Activated CD4-positive, alpha-beta T cell treated with anti-CD3 and anti-CD28 coated beads, Interleukin-2, amount 10 ng/mL, durations not matched to agents 7 days and 5 days (primary cell): Measurements from ENCODE around the gene CPS1. TPM values are rescaled to one million over a fixed set of nuclear protein-coding genes. Genes with fewer than 3 reads are reported as not detected.

Experiments used
- CTCF ChIA-PET: fragments of 350-600 bp; sonication (Branson Sonifier 250); formaldehyde crosslinking; loops from one replicate; lab custom pipeline; 2021; ENCODE audit warnings: antibody characterized with exemption; lab: Charles Lee
- POLR2A ChIA-PET: fragments of 350-600 bp; sonication (Branson Sonifier 250); formaldehyde crosslinking; loops from one replicate; lab custom pipeline; 2021; ENCODE audit warnings: antibody characterized with exemption; lab: Charles Lee
- DNase-seq: peaks from one replicate; pipeline ENCODE4 v3.0.0-alpha.2; 2020
- H3K27ac Mint-ChIP-seq: one replicate; pipeline ENCODE4 v1.8.0; 2021; ENCODE audit warnings: mild to moderate bottlenecking, moderate library complexity, mixed read lengths
- H3K27me3 Mint-ChIP-seq: one replicate; pipeline ENCODE4 v1.8.0; 2021; ENCODE audit warnings: mixed read lengths
- H3K36me3 Mint-ChIP-seq: one replicate; pipeline ENCODE4 v1.8.0; 2021; ENCODE audit warnings: low read depth, mixed read lengths
- H3K4me1 Mint-ChIP-seq: one replicate; pipeline ENCODE4 v1.8.0; 2021; ENCODE audit warnings: mixed read lengths
- H3K4me3 Mint-ChIP-seq: one replicate; pipeline ENCODE4 v1.8.0; 2021; ENCODE audit warnings: mild to moderate bottlenecking, moderate library complexity, mixed read lengths
- H3K9me3 Mint-ChIP-seq: one replicate; pipeline ENCODE4 v1.8.0; 2021; ENCODE audit warnings: mixed read lengths
- total RNA-seq, 2 experiments: library from RNA; stranded (reverse); gene quantifications; one replicate each; pipeline ENCODE4 v1.2.3, GENCODE V29; 2021

Gene CPS1
- 1 to 10 TPM in 1 of 2 experiments, under 1 TPM in 1; 0.48 to 1.4 TPM for total RNA-seq

- POLR2A ChIA-PET = interaction anchor here (0.6 kb wide), 1 partner anchor 320 kb away, joined by 3 read pairs; no protein-coding TSS in a partner anchor
- Mint-ChIP-seq H3K36me3 (no peaks in the 10 kb centered on the region), H3K4me1 (no peaks in the 10 kb centered on the region), H3K9me3 (no peaks in the 10 kb centered on the region), H3K27ac (no peak within 1 kb of the TSS), H3K4me3 (no peak within 1 kb of the TSS), H3K27me3 (no peaks in the 10 kb centered on the region)
- CTCF ChIA-PET = no interaction called here
- DNase-seq = no peak
Observed at GRCh38 chr2:210556329-210556980, at the start of gene CPS1. CPS1 (plus strand) TSS chr2:210556599; CDS start chr2:210556734, 135 bp downstream.

- Mint-ChIP-seq H3K4me1 (peaks cover 5% of the 10 kb centered on the region), H3K36me3 (no peaks in the 10 kb centered on the region), H3K9me3 (no peaks in the 10 kb centered on the region), H3K4me3 (no peak overlapping the region), H3K27ac (no peak overlapping the region), H3K27me3 (peaks cover 12% of the 10 kb centered on the region)
- DNase-seq = no peak
- POLR2A ChIA-PET = no interaction called here
- CTCF ChIA-PET = no interaction called here
Observed at GRCh38 chr2:210515911-210516310, 40.5 kb upstream of the CPS1 start.

- H3K4me3 Mint-ChIP-seq = no peak overlapping the region
- ChIA-PET POLR2A (no interaction called here), CTCF (no interaction called here)
- no peaks in the 10 kb centered on the region for H3K9me3 Mint-ChIP-seq
- H3K27me3 Mint-ChIP-seq = peaks cover 12% of the 10 kb centered on the region
- no peak overlapping the region for H3K27ac Mint-ChIP-seq
- DNase-seq = no peak
- no peaks in the 10 kb centered on the region for H3K36me3 Mint-ChIP-seq
- peaks cover 5% of the 10 kb centered on the region for H3K4me1 Mint-ChIP-seq
Observed at GRCh38 chr2:210517264-210517663, 39.1 kb upstream of the CPS1 start.

- ChIA-PET CTCF (no interaction called here), POLR2A (no interaction called here)
- H3K4me1 Mint-ChIP-seq = peaks cover 5% of the 10 kb centered on the region
- no peak for DNase-seq
- H3K27ac Mint-ChIP-seq = no peak overlapping the region
- H3K4me3 Mint-ChIP-seq = no peak overlapping the region
- H3K27me3 Mint-ChIP-seq = peaks cover 9% of the 10 kb centered on the region
- no peaks in the 10 kb centered on the region for H3K9me3 Mint-ChIP-seq
- H3K36me3 Mint-ChIP-seq = no peaks in the 10 kb centered on the region
Observed at GRCh38 chr2:210519594-210519993, 36.8 kb upstream of the CPS1 start.

- Mint-ChIP-seq H3K4me1 (peaks cover 5% of the 10 kb centered on the region), H3K27ac (no peak overlapping the region), H3K27me3 (no peaks in the 10 kb centered on the region), H3K4me3 (no peak overlapping the region), H3K9me3 (no peaks in the 10 kb centered on the region), H3K36me3 (no peaks in the 10 kb centered on the region)
- POLR2A ChIA-PET = no interaction called here
- no peak for DNase-seq
- CTCF ChIA-PET = no interaction called here
Observed at GRCh38 chr2:210522399-210522798, 34.0 kb upstream of the CPS1 start.

GRCh38 chr2:210523650-210524289, 32.6 kb upstream of the CPS1 start:
- Mint-ChIP-seq H3K36me3 (no peaks in the 10 kb centered on the region), H3K27me3 (no peaks in the 10 kb centered on the region), H3K4me1 (peaks cover 5% of the 10 kb centered on the region), H3K27ac (no peak overlapping the region), H3K9me3 (no peaks in the 10 kb centered on the region), H3K4me3 (no peak overlapping the region)
- no peak for DNase-seq
- CTCF ChIA-PET = no interaction called here
- POLR2A ChIA-PET = no interaction called here

- H3K9me3 Mint-ChIP-seq = no peaks in the 10 kb centered on the region
Observed at GRCh38 chr2:210524533-210524932, 31.9 kb upstream of the CPS1 start.

GRCh38 chr2:210527286-210527685, 29.1 kb upstream of the CPS1 start:
- DNase-seq = no peak
- ChIA-PET POLR2A (no interaction called here), CTCF (no interaction called here)
- H3K4me3 Mint-ChIP-seq = no peak overlapping the region
- H3K9me3 Mint-ChIP-seq = no peaks in the 10 kb centered on the region
- no peaks in the 10 kb centered on the region for H3K27me3 Mint-ChIP-seq
- no peak overlapping the region for H3K27ac Mint-ChIP-seq
- H3K36me3 Mint-ChIP-seq = no peaks in the 10 kb centered on the region
- no peaks in the 10 kb centered on the region for H3K4me1 Mint-ChIP-seq

More at GRCh38 chr2:210524533-210524932, 31.9 kb upstream of the CPS1 start:
- no peaks in the 10 kb centered on the region for H3K27me3 Mint-ChIP-seq
- H3K36me3 Mint-ChIP-seq = no peaks in the 10 kb centered on the region
- no peak overlapping the region for H3K4me3 Mint-ChIP-seq
- no peak for DNase-seq
- POLR2A ChIA-PET = no interaction called here
- H3K27ac Mint-ChIP-seq = no peak overlapping the region
- peaks cover 2% of the 10 kb centered on the region for H3K4me1 Mint-ChIP-seq
- CTCF ChIA-PET = interaction anchor here (1.7 kb wide), 1 partner anchor 10 kb away, joined by 3 read pairs; no protein-coding TSS in a partner anchor

GRCh38 chr2:210528716-210529115, 27.7 kb upstream of the CPS1 start:
- Mint-ChIP-seq H3K36me3 (no peaks in the 10 kb centered on the region), H3K4me1 (no peaks in the 10 kb centered on the region), H3K27ac (no peak overlapping the region), H3K4me3 (no peak overlapping the region), H3K27me3 (no peaks in the 10 kb centered on the region), H3K9me3 (no peaks in the 10 kb centered on the region)
- CTCF ChIA-PET = no interaction called here
- POLR2A ChIA-PET = no interaction called here
- no peak for DNase-seq

- H3K27ac Mint-ChIP-seq = no peak overlapping the region
- H3K27me3 Mint-ChIP-seq = no peaks in the 10 kb centered on the region
- no peak overlapping the region for H3K4me3 Mint-ChIP-seq
- ChIA-PET CTCF (no interaction called here), POLR2A (no interaction called here)
- no peaks in the 10 kb centered on the region for H3K36me3 Mint-ChIP-seq
- H3K4me1 Mint-ChIP-seq = no peaks in the 10 kb centered on the region
- no peak for DNase-seq
- H3K9me3 Mint-ChIP-seq = no peaks in the 10 kb centered on the region
Observed at GRCh38 chr2:210531050-210531449, 25.3 kb upstream of the CPS1 start.

GRCh38 chr2:210531482-210531881, 24.9 kb upstream of the CPS1 start:
- Mint-ChIP-seq H3K9me3 (no peaks in the 10 kb centered on the region), H3K36me3 (no peaks in the 10 kb centered on the region), H3K27ac (no peak overlapping the region), H3K27me3 (no peaks in the 10 kb centered on the region), H3K4me1 (no peaks in the 10 kb centered on the region), H3K4me3 (no peak overlapping the region)
- no peak for DNase-seq
- ChIA-PET POLR2A (no interaction called here), CTCF (no interaction called here)

GRCh38 chr2:210533389-210533788, 23.0 kb upstream of the CPS1 start:
- no peak overlapping the region for H3K4me3 Mint-ChIP-seq
- H3K36me3 Mint-ChIP-seq = no peaks in the 10 kb centered on the region
- ChIA-PET POLR2A (no interaction called here), CTCF (no interaction called here)
- DNase-seq = no peak
- H3K27ac Mint-ChIP-seq = no peak overlapping the region
- H3K27me3 Mint-ChIP-seq = no peaks in the 10 kb centered on the region
- no peaks in the 10 kb centered on the region for H3K4me1 Mint-ChIP-seq
- H3K9me3 Mint-ChIP-seq = no peaks in the 10 kb centered on the region

- ChIA-PET POLR2A (no interaction called here), CTCF (no interaction called here)
- H3K9me3 Mint-ChIP-seq = no peaks in the 10 kb centered on the region
- no peak overlapping the region for H3K27ac Mint-ChIP-seq
- no peak for DNase-seq
- no peaks in the 10 kb centered on the region for H3K36me3 Mint-ChIP-seq
- no peaks in the 10 kb centered on the region for H3K4me1 Mint-ChIP-seq
- H3K4me3 Mint-ChIP-seq = no peak overlapping the region
- H3K27me3 Mint-ChIP-seq = no peaks in the 10 kb centered on the region
Observed at GRCh38 chr2:210534879-210535278, 21.5 kb upstream of the CPS1 start.
